Measurements from ENCODE around the gene P2RX7.

P2RX7 gene

GRCh38 chr12:121187501-121187900 is 54.8 kb downstream of the P2RX7 start:
- no peak for TF ChIP-seq CTCF (IDR thresholded peaks at IDR 0.05; ENCODE audit: low read depth, low read length)
- no peak overlapping the region for H3K4me3 ChIP-seq (ENCODE audit: low read depth, low read length)

GRCh38 chr12:121188227-121188626 is 55.6 kb downstream of the P2RX7 start:
- no peak for TF ChIP-seq CTCF (IDR thresholded peaks at IDR 0.05; ENCODE audit: low read depth, low read length)
- no peak overlapping the region for H3K4me3 ChIP-seq (ENCODE audit: low read depth, low read length)

- H3K4me3 ChIP-seq (ENCODE audit: low read depth, low read length), result no peak overlapping the region
- TF ChIP-seq CTCF (IDR thresholded peaks at IDR 0.05; ENCODE audit: low read depth, low read length), result no peak
These were observed 56.5 kb downstream of the P2RX7 start for GRCh38 chr12:121189131-121189530.

GRCh38 chr12:121189619-121190155 is 57.0 kb downstream of the P2RX7 start:
- TF ChIP-seq CTCF (IDR thresholded peaks at IDR 0.05; ENCODE audit: low read depth, low read length), result no peak
- H3K4me3 ChIP-seq (ENCODE audit: low read depth, low read length), result no peak overlapping the region

GRCh38 chr12:121190523-121191031 is 57.9 kb downstream of the P2RX7 start:
- no peak for TF ChIP-seq CTCF (IDR thresholded peaks at IDR 0.05; ENCODE audit: low read depth, low read length)
- H3K4me3 ChIP-seq (ENCODE audit: low read depth, low read length), result no peak overlapping the region

GRCh38 chr12:121191151-121191550 is 58.5 kb downstream of the P2RX7 start:
- H3K4me3 ChIP-seq (ENCODE audit: low read depth, low read length), result no peak overlapping the region
- no peak for TF ChIP-seq CTCF (IDR thresholded peaks at IDR 0.05; ENCODE audit: low read depth, low read length)

GRCh38 chr12:121196902-121197301 is 64.2 kb downstream of the P2RX7 start:
- TF ChIP-seq CTCF (IDR thresholded peaks at IDR 0.05; ENCODE audit: low read depth, low read length), result no peak
- no peak overlapping the region for H3K4me3 ChIP-seq (ENCODE audit: low read depth, low read length)
